GM04503 (cell line): ENCODE measurements around the gene CPT1A.
A peak's percentile ranks its signal among the peaks of the same experiment; 100 is the strongest.
"Not testable (repeated sequence)": the region's sequence is repeated elsewhere in the genome, so short reads cannot be mapped to it uniquely, and the experiment has no call there.

Source experiments
- DNase-seq: peaks from one replicate; pipeline ENCODE4 v3.0.0-alpha.2; 2012; ENCODE audit warnings: low read depth

Gene CPT1A

DNA sequence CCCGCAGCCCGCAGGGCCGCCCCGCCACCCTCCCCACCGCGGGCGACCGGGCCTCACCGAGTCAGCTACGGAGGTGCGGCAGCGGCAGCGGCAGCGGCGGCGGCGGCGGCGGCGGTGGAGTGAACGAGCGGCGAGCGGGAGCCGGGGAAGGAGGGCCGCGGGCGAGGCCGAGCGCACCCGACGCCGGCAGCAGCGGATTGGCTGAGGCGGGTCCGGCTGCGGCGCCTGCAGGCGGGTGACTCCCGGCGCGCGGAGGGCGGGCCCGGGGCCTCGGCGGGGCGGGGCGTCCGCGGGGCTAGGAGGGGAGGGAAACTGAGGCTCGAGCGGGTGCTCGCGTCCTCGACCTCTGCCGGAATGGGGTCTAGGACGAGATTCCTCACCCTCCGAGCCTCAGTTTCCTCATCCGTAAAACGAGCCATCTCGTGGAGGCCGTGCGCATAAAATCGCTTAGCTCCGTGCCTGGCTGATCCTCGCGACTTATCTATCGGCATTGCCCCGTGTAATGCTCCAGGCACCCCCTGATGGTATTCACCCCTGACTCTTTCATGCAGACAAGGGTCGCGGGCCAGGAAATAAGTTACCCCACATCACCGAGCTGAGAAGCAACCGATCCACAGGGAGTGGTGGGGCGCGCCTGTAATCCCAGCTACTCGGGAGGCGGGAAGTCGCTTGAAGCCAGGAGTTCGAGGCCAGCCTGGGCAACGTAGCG lies at the start of gene CPT1A:
Gene CPT1A, minus strand, starts transcription at position 199 of the 709 bp plus-strand sequence. CDS start 26,442 bp downstream, outside the sequence.
- no peak for DNase-seq

DNA sequence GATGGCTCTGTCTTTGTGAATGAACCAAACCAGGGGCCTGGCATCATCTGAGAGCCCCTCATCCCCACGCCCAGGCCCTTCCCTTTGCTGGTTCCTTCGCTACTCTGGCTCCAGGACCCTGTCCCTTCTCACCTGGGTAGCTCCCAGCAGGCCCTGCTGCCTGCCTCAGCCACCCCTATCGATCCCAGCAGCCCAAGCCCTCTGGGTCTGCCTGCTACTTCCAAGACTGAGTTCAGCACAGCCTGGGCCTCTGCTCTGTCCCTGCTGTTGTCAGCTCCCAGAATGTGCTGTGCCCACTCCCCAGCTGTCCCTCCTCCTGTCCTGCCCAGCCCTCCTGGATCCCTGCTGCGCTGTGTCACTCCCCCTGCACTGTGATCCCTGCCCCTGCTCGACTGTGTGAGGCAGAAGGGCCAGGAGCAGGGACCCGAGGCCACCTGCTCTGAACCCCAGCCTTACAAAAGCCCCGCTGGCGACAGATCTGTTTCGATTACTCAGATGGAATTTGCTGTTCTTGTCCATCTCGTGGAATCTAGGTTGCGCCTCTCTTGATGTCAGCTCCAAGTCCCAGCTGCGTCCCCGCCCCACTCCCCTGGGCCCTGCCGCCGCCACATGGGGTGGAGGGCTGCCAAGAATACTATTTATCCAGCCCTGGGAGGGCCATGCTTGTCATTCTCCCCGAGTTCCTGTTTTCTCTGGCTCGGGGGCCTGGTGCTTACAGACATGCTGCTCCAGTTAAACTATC lies 48.9 kb upstream of the CPT1A start:
- DNase-seq: peak; percentile 53

DNA sequence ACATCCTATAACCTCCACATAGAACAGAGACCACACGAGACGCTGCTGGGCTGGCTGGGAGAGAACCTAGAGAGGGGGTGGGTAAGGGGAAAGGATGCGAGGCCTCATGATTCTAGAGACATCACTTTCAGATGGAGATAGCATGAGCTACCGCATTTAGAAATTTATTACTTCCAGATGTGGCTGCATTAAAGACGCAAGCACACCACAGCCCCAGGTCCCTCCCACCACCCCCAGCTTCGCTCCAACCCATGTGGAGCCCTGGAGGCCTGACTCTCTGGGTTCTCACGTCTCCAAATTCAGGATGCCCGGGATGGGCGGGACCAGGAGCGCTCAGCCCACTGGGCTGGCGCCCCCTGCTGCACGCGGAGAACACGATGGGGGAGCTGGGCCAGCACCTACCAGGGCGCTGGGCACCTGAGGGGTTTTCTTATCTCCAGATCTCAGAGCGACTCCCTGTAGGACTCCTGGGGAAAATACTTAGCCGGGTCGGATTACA lies 48.3 kb upstream of the CPT1A start:
- DNase-seq: peak; percentile 80

DNA sequence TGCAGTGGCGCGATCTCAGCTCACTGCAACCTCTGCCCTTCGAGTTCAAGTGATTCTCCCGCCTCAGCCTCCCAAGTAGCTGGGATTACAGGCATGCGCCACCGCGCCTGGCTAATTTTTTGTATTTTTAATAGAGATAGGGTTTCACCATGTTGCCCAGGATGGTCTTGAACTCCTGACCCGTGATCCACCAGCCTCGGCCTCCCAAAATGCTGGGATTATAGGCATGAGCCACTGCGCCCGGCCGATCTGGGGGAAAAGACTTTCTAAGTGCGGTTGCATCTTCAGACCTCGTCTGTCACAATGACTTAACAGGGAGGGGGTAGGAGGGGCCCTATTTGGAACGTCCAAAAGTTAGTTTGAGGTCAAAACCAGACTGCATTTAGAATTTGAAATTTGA lies 43.1 kb upstream of the CPT1A start:
- not testable (repeated sequence) for DNase-seq

DNA sequence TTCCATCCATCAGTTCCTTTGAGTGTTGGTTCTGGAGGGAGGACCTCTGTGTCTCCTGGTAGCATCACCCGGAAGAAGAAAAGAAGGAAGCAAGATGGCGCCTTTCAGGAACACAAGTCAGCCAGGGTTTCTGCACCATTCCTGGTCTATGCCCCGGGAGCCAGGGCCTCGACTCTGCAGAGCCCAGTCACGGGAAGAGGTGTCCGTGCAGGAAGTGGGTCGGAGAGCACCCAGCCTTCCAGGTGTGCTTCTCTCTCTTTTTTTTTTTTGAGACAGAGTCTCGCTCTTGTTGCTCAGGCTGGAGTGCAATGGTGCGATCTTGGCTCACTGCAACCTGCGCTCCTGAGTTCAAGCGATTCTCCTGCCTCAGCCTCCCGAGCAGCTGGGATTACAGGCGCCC lies 40.7 kb upstream of the CPT1A start:
- no peak for DNase-seq

DNA sequence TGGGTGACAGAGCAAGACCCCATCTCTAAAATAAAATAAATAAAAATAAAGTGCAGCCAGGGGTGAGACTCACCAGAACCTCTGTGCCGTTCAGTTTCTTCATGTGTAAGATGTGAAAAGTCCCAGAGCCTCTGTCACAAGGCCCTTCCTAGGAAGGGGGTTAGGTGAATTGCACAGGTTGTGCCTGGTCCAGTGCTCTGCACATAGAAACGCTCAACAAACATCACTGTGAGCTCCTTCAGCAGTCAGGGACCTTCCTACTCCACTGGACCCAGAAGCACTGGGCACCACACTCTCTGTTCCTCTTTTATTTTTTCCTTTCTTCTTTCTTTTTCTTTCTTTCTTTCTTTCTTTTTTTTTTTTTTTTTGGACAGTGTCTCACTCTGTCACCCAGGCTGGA lies 39.6 kb upstream of the CPT1A start:
- DNase-seq: no peak

DNA sequence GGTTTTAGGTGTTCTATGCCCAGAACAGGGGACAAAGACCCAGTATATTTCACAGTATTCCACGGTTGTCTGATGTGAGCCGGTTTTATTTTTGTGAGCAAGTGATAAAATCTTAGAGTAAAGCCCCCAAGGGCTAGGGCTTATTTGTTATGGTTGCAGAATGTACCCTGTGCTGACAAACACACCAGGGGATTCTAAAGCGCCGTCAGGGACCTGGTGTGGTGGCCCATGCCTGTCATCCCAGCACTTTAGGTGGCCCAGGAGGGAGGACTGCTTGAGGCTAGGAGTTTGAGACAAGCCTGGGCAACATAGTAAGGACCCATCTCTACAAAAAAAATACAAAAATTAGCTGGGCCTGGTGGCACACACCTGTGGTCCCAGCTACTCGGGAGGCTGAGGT lies 39.1 kb upstream of the CPT1A start:
- DNase-seq: no peak

DNA sequence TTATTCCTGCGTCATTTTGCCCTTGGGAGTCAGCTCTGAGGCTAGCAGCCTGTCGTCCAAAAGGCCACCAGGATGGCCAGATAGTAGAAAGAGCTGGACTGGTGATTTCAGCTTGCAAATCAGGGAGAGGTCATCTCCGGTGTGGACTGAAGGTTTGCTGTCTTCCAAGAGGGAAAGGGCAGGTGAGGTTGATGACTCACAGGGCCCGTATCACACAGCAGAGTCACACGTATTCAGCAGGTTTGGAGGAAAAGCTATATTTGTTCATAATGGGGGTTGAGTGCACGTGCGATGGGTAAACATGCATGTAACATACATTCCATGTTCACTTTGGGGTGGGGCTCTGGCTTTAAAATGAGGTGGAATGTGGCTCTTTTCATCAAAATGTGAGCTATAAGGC lies 36.3 kb upstream of the CPT1A start:
- no peak for DNase-seq

DNA sequence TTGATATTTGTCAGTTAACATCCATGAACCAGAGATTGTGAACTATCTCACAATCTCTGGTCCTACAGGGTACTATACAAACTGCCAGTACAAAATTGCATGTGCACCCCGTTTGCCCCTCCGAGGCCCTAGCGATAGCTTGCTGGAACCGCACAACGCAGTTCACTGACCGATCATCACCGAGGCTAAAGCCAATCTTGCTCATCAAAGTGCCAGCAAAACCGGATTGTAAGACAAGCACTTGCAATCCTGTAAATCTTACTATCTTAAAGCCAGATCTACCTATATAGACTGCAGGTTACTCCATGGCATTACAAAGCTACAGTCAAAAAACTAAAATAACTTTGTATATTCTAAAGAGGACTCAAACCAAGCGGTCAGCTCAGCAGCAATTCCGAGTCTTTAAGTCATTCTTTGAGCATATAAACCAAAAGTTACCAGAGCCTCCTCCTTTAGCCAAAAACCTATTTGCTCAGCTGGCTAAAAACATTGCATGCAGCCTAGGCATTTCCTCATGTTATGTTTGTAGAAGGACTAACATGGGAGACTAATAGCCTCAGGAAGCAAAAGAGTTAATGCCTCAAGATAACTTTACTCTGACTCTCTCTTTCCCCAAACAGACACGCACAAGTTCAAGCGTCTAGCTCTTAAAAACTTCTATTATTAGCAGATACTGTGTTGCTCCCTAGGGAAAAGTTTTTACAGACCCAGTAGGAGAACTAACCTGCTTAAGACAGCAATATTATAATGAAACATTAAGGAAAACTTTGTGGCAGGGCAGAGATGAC lies 30.7 kb upstream of the CPT1A start:
- DNase-seq: no peak

DNA sequence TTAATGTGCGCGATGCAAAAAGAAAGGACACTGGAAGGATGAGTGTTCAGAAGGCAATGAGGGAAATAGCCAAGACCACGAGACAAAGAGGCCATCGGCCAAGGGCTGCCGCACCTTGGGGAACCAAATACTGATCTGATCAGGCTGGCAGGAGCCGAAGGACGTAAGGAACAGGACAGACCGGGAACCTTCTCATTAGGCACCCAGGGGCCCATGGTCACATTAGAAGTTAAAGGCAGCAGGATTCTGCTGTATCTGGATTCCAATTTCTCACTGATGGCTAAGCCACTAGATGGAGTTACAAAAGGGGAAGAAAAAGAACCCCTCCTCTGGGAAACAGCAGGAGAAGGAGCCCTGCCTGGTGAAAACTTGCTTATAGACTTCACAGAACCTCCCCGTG lies 28.8 kb upstream of the CPT1A start:
- no peak for DNase-seq

DNA sequence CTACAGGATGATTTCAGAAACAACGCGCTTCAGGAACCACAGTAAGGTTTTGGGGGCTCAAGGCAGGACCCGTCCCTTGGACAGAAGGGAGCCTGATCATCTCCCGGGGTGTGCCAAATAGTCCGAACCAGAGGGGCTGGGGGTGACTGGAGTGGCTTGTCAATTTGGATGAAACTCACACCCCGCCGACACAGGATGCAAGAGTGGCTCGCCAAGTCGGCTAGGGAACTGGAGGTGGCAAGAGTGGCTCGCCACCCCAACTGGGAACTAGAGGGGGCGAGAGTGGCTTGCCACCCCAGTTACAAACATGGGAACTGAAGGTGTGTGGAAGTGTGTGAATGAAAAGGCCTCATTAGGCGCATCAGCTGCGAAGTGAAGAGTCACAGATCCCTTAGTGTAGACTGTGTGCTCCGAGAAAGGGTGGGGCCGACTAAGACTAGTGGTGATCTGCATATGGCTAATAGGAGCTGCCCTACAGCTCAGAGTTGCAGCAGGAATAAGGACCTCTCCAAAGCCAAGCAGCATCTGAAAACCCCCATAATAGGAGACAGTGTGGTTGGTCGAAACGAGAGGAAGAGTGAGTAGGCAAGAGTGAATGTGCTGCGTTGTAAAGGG lies 26.6 kb upstream of the CPT1A start:
- DNase-seq: no peak

DNA sequence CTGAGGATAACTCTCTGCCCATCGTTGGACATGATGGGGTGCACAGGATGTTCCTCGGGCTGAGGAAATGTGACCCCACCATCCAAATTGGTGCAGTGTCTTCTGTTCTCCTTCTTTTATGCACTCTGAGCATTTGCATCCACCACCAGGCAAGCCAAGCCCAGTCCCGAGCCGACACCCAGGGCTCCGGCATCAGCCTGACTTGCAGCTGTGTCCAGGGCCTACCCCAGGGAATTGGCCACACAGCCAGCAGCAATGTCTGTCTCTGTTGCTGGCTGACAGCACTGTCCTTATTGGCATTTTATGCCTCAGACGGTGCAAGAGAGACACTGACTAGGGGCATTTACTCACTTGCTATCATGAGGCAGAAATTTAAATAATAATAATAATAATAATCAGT lies 25.4 kb upstream of the CPT1A start:
- no peak for DNase-seq

DNA sequence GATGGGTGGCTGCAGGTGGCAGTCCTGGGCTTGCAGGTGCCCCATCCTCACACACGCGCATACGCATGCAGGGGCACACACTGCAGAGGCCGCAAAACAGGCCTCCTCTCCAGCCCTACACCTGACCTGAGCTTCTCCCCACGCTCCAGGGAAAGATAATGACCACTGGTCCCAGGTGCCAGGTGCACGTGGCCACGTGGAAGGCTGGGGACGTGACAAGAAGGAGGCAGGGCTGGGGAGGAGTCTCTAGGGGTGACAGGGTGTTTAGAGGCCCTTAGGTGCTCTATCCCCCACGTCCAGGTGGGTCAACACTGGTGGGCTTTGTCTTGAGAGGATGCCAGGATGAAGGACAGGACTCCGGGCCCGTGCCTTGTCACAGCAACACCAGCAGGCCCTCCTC lies 23.5 kb upstream of the CPT1A start:
- DNase-seq: no peak

DNA sequence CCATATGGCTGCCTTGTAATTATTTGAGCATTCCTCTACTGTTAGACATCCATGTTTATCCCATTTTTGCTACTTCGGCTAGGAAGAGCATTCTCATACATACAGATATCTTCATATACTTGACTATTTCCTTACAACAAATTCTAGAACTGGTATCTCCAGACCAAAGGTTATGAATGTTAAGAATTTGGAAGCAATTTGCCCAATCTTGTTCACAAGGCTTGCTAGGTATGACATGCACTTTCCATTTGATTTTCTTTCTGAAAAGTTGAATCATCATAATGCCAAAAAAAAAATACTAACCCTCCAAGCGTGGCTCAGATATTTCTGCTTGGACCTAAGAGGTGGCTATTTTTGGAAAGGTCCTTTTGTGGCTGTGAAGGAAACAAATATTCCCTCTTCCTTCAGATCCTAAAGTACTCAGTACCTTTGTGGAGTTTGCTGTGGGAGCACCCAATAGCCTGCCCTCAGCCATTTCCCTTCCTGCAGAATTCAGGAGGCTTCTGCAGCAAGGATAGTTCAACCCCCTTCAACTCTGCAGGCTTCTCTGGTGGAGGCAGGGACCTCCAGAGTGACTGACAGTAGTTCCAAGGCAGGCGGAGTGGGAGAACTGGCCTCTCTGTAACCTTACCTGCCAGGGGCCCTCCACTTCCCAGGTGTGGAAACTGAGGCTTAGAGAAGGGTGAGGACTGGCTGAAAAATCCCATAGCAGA lies 22.0 kb upstream of the CPT1A start:
- DNase-seq: no peak

DNA sequence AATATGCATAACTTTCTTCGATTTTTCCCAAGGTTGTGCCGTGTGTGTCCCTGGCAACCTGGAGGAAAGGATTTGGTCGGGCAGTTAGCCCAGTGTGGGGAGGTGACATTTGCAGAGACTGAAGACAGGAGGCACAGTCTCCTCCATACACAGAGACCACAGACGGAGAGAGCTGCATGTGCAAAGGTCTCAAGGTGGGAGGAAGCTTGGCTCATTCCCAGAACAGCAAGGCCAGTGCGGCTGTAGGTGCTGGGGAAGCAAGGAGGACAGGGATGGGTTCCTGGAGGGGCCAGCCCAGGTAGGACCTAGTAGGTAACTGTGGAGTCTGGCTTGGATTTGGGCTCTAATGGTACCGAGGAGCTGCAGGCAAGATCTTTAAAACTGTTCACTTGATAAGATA lies 20.7 kb upstream of the CPT1A start:
- no peak for DNase-seq

DNA sequence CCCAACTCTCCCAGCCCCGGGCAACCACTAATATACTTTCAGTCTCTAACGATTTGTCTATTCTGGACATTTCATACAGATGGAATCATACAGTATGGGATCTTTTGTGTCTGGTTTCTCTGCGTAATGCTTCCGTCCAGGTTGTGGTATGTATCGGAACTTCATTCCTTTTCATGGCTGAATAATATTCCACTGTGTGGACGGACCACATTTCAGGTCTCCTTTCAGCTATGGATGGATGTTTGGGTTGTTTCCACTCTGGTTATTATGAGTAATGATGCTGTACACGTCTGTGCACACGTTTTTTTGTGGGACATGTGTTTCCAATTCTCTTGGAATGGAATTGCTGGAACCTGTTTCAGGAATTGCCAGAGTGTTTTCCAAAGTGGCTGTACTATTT lies 17.4 kb upstream of the CPT1A start:
- DNase-seq: no peak

DNA sequence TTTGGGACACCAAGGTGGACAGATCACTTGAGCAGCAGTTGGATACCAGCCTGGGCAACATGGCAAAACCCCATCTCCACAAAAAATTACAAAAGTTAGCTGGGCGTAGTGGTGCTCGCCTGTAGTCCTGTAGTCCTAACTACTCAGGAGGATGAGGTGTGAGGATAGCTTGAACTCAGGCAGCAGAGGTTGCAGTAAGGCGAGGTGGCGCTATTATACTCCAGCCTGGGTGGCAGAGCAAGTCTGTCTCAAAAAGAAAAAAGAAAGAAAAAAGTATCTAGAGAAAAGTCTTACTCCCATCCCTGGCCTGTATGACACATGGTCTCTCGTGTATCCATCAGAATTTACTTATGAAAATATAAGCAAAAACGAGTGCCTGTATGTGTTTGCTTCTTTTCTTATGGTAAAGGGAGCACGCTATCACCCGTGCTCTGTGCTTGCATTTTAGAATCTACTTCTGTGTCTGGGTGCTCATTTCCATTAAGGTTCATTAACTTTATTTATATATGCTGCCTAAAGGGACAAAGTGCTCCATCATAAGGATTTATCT lies 15.4 kb upstream of the CPT1A start:
- DNase-seq: no peak

DNA sequence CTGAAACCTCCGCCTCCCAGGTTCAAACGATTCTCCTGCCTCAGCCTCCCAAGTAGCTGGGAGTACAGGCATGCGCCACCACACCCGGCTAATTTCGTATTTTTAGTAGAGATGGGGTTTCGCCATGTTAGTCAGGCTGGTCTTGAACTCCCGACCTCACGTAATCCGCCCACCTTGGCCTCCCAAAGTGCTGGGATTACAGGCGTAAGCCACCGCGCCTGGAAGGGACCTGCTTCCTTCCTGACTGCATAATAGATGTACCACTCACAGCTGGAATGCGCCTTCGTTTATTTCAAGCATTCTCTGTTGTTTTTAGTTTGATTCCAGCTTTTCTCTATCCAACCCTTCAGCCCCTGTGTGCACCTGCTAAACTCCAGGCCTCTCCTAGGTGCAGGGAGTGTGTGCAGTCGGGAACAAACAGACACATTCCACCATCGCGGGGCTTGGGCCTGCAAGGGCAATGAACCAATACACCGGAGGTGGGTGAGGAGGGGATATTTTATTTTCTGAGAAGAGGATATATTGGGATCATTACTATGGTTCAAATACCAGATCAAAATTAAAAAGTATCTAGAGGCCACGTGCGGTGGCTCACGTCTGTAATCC lies 14.8 kb upstream of the CPT1A start:
- DNase-seq: not testable (repeated sequence)

DNA sequence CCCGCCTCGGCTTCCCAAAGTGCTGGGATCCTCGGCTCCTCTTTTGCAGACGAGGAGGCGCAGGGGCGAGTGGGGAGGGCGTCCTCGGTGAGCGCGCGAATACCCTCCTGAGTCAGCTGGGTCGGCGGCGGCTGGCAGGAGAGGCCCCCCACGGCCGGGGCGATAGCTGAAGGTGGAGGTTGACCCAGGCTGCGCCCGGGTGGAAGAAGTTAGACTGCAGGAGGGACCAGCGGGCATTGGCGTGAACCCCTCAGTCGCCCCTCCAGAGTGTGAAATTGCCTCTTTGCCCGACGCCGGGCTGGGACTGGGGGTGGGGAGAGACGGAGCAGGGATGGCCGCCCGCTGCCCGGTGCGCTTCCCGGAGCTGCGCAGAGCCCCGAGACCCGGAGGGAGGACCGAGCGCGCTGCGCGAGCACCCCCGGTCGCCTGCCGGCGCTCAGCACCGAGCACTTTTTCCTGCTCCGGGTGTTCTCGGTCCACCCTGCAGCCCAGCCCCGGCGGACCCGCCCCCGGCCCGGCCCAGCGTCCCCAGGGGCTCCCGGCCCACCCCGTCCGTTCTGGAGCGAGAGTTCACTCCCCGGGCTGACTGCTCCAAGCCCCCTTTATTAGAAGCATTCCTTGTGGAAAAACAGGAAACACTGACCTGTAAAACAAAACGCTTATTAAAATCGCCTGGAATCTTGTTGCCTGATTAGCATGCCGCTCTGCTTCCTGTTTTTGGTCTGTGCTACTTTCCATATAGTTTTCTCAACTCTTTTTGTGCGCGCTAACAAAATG lies 13.7 kb upstream of the CPT1A start:
- no peak for DNase-seq
